Hair follicle dermal papilla cell (primary cell): Measurements from ENCODE around the gene PRSS38. TPM values are rescaled to one million over a fixed set of nuclear protein-coding genes. Genes with fewer than 3 reads are reported as not detected.

Experiments
- total RNA-seq: library from RNA; depleted of rRNA; stranded (reverse); fragments of >200 nt; gene quantifications from 2 replicates; pipeline ENCODE4 v1.2.3, GENCODE V29; 2012

The PRSS38 gene
- not detected in 2 replicates for total RNA-seq

GRCh38 chr1:227815468-227816409 is at the start of gene PRSS38:
Gene PRSS38 (plus strand): TSS chr1:227815675. CDS start chr1:227815717, 42 bp downstream.

Other genes with a start within 250 kb of the PRSS38 start
- 42.9 and 43.3 TPM in 2 replicates for gene JMJD4, start 80.4 kb upstream of the PRSS38 start, total RNA-seq
- 53.4 and 53.9 TPM in 2 replicates for gene SNAP47, start 80.2 kb upstream of the PRSS38 start, total RNA-seq
- 4.7 and 4.9 TPM in 2 replicates for gene WNT9A, start 132.3 kb downstream of the PRSS38 start, total RNA-seq
- not detected in 2 replicates for gene WNT3A, start 191.3 kb downstream of the PRSS38 start, total RNA-seq